HG03025 (cell line): ENCODE measurements around the gene SIVA1.
A peak's percentile ranks its signal among the peaks of the same experiment; 100 is the strongest.
"Not testable (repeated sequence)": the region's sequence is repeated elsewhere in the genome, so short reads cannot be mapped to it uniquely, and the experiment has no call there.

Source experiments
- ATAC-seq: cut with Tn5 transposase; IDR thresholded peaks from one replicate; pipeline ENCODE4 v1.9.1; 2021; ENCODE audit warnings: mild to moderate bottlenecking, moderate library complexity; ENCODE audit not compliant: unreplicated experiment, low FRiP score

Gene SIVA1

GRCh38 chr14:104750056-104750752, 2.7 kb upstream of the SIVA1 start:
- ATAC-seq: no peak

- ATAC-seq: not testable (repeated sequence)
Measured at GRCh38 chr14:104750753-104751057, 2.2 kb upstream of the SIVA1 start.

- no peak for ATAC-seq
Measured at GRCh38 chr14:104751539-104752422, 1.2 kb upstream of the SIVA1 start.

GRCh38 chr14:104752423-104752734, 568 bp upstream of the SIVA1 start:
- peak; percentile 69 for ATAC-seq

- no peak for ATAC-seq
Measured at GRCh38 chr14:104753528-104754212, 723 bp downstream of the SIVA1 start.

- no peak for ATAC-seq
Measured at GRCh38 chr14:104754213-104754851, 1.4 kb downstream of the SIVA1 start.

- ATAC-seq: no peak
Measured at GRCh38 chr14:104755621-104756020, 2.7 kb downstream of the SIVA1 start.

- ATAC-seq: no peak
Measured at GRCh38 chr14:104756477-104757237, 3.7 kb downstream of the SIVA1 start.

GRCh38 chr14:104757238-104757585, 4.3 kb downstream of the SIVA1 start:
- ATAC-seq: no peak

- no peak for ATAC-seq
Measured at GRCh38 chr14:104757681-104758392, 4.9 kb downstream of the SIVA1 start.

- no peak for ATAC-seq
Measured at GRCh38 chr14:104758981-104759969, 6.3 kb downstream of the SIVA1 start.

- no peak for ATAC-seq
Measured at GRCh38 chr14:104765517-104765916, 12.6 kb downstream of the SIVA1 start.

- ATAC-seq: no peak
Measured at GRCh38 chr14:104766256-104766862, 13.4 kb downstream of the SIVA1 start.

- no peak for ATAC-seq
Measured at GRCh38 chr14:104766863-104767633, 14.1 kb downstream of the SIVA1 start.

GRCh38 chr14:104767634-104767918, 14.6 kb downstream of the SIVA1 start:
- no peak for ATAC-seq

- ATAC-seq: no peak
Measured at GRCh38 chr14:104768437-104769323, 15.7 kb downstream of the SIVA1 start.
